Muscle layer of duodenum (tissue), 2 donors: Measurements from ENCODE around the gene KHDC1L.

Experiments
- H3K27ac ChIP-seq: one replicate; pipeline ENCODE4 v1.7.0; 2013; ENCODE audit warnings: mild to moderate bottlenecking, low read length
- H3K27me3 ChIP-seq: one replicate; pipeline ENCODE4 v1.7.0; 2013; ENCODE audit warnings: low read depth, mild to moderate bottlenecking, control low read depth, low read length
- H3K36me3 ChIP-seq, 2 donors: one replicate each; pipeline ENCODE4 v1.7.0; 2013; ENCODE audit warnings: low read length in 2 of 2, control low read depth in 1 of 2, mild to moderate bottlenecking in 1 of 2; ENCODE audit not compliant: insufficient read depth in 2 of 2, control insufficient read depth in 1 of 2
- H3K4me1 ChIP-seq, 2 donors: one replicate each; pipeline ENCODE4 v1.7.0; 2013; ENCODE audit warnings: low read length in 2 of 2, mild to moderate bottlenecking in 2 of 2, control low read depth in 1 of 2, moderate library complexity in 1 of 2; ENCODE audit not compliant: insufficient read depth in 2 of 2, control insufficient read depth in 1 of 2
- H3K4me3 ChIP-seq, 2 donors: one replicate each; pipeline ENCODE4 v1.7.0; 2013; ENCODE audit warnings: low read length in 2 of 2, low read depth in 1 of 2, mild to moderate bottlenecking in 1 of 2
- H3K9me3 ChIP-seq, 2 donors: one replicate each; pipeline ENCODE4 v1.7.0; 2013; ENCODE audit warnings: low read length in 2 of 2, control low read depth in 1 of 2, mild to moderate bottlenecking in 1 of 2; ENCODE audit not compliant: control insufficient read depth in 1 of 2
- donor health status: healthy.

The KHDC1L gene

DNA sequence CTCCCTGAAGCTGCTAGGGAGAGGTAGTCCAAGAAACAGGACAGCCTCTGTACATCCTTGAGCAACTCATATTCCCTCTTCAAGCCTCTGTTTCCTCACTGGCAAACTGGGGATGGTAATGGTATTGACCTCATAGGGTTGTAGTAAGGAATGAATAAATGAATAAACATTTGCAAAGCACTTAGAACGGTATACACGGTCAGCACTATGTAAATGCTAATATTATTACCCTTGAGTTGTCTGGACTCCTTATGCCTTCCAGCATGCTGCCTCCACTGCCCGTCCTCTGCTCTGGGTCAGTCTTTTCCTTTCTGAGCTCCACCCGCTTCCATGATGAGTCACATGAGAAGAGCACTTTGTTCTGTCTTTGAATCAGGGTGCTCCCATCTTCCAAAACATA is 50.6 kb downstream of the KHDC1L start:
- no peaks in the 10 kb centered on the region for H3K4me1 ChIP-seq
- no peaks in the 10 kb centered on the region for H3K9me3 ChIP-seq
- no peak overlapping the region for H3K4me3 ChIP-seq

More for the DNA sequence above, 50.6 kb downstream of the KHDC1L start:
- Histone ChIP-seq H3K36me3 (no peaks in the 10 kb centered on the region), H3K27ac (no peak overlapping the region), H3K27me3 (no peaks in the 10 kb centered on the region)
